Left renal cortex interstitium (tissue), 4 donors: ENCODE measurements around the gene PTPN23. TPM values are rescaled to one million over a fixed set of nuclear protein-coding genes. Genes with fewer than 3 reads are reported as not detected.
"Not testable (repeated sequence)": the region's sequence is repeated elsewhere in the genome, so short reads cannot be mapped to it uniquely, and the experiment has no call there.

ENCODE experiments used
- DNase-seq, 4 donors: peaks; one replicate each; pipeline ENCODE4 v3.0.0-alpha.2; 2013; ENCODE audit warnings: low read depth in 4 of 4, low spot score in 2 of 4, missing footprints in 1 of 4
- polyA plus RNA-seq, 4 donors: library from polyadenylated mRNA; unstranded; fragments of 120-200 nt; gene quantifications; one replicate each; pipeline ENCODE4 v1.2.1, GENCODE V29; 2013; ENCODE audit not compliant: insufficient read length in 4 of 4

Gene PTPN23
- polyA plus RNA-seq = 10 to 100 TPM; 19.7 to 36.2 (median 29.3) TPM

GRCh38 chr3:47380601-47381316 lies at the start of gene PTPN23:
TSS of gene PTPN23 (plus strand) at chr3:47381021. CDS start at chr3:47381097, 76 bp downstream.
- DNase-seq = peak; percentile 97 to 99 (median 98)

GRCh38 chr3:47333907-47334306 lies 46.9 kb upstream of the PTPN23 start:
- DNase-seq = no peak

- no peak for DNase-seq
Measured at GRCh38 chr3:47337656-47338055, 43.2 kb upstream of the PTPN23 start.

- no peak for DNase-seq
Measured at GRCh38 chr3:47339951-47340350, 40.9 kb upstream of the PTPN23 start.

GRCh38 chr3:47340866-47341265 lies 40.0 kb upstream of the PTPN23 start:
- no peak for DNase-seq

GRCh38 chr3:47342151-47342550 lies 38.7 kb upstream of the PTPN23 start:
- DNase-seq = no peak

GRCh38 chr3:47342812-47343211 lies 38.0 kb upstream of the PTPN23 start:
- DNase-seq = no peak

GRCh38 chr3:47343471-47343971 lies 37.3 kb upstream of the PTPN23 start:
- DNase-seq = no peak

GRCh38 chr3:47344971-47345370 lies 35.9 kb upstream of the PTPN23 start:
- no peak for DNase-seq

- DNase-seq = no peak
Measured at GRCh38 chr3:47347217-47347801, 33.5 kb upstream of the PTPN23 start.

- DNase-seq = no peak
Measured at GRCh38 chr3:47348411-47349154, 32.2 kb upstream of the PTPN23 start.

- DNase-seq = no peak
Measured at GRCh38 chr3:47355010-47355409, 25.8 kb upstream of the PTPN23 start.

- DNase-seq = no peak
Measured at GRCh38 chr3:47356201-47356600, 24.6 kb upstream of the PTPN23 start.

GRCh38 chr3:47359323-47359722 lies 21.5 kb upstream of the PTPN23 start:
- no peak for DNase-seq

- not testable (repeated sequence) for DNase-seq
Measured at GRCh38 chr3:47360110-47360517, 20.7 kb upstream of the PTPN23 start.

- no peak for DNase-seq
Measured at GRCh38 chr3:47362701-47363100, 18.1 kb upstream of the PTPN23 start.

GRCh38 chr3:47365213-47366153 lies 15.3 kb upstream of the PTPN23 start:
- no peak for DNase-seq

GRCh38 chr3:47366833-47367232 lies 14.0 kb upstream of the PTPN23 start:
- DNase-seq = no peak

- no peak for DNase-seq
Measured at GRCh38 chr3:47367631-47368030, 13.2 kb upstream of the PTPN23 start.

GRCh38 chr3:47370020-47370419 lies 10.8 kb upstream of the PTPN23 start:
- not testable (repeated sequence) for DNase-seq
